22Rv1 (cell line): ENCODE measurements around the gene CIRBP.

Experiments
- H3K27ac ChIP-seq: fragments of 450-650 bp; 2 replicates; pipeline ENCODE4 v1.5.1; 2017
- CTCF ChIP-seq: fragments of 450-650 bp; IDR thresholded peaks from 2 replicates; pipeline ENCODE4 v1.5.1; 2017; ENCODE audit warnings: mild to moderate bottlenecking
- ZFX ChIP-seq: fragments of 450-650 bp; IDR thresholded peaks from 2 replicates; pipeline ENCODE4 v1.6.1; 2017; ENCODE audit warnings: antibody characterized with exemption, borderline replicate concordance

CIRBP gene

GRCh38 chr19:1264801-1265614 is 4.1 kb upstream of the CIRBP start:
- peak overlapping the region; percentile 99 for H3K27ac ChIP-seq
- TF ChIP-seq CTCF (no peak), ZFX (no peak)

- TF ChIP-seq CTCF: no peak
- no peak for TF ChIP-seq ZFX
- peak overlapping the region; percentile 99 for H3K27ac ChIP-seq
Measured at GRCh38 chr19:1265615-1266128, 3.5 kb upstream of the CIRBP start.

GRCh38 chr19:1266129-1266915 is 2.8 kb upstream of the CIRBP start:
- peak overlapping the region; percentile 99 for H3K27ac ChIP-seq
- no peak for TF ChIP-seq ZFX
- TF ChIP-seq CTCF: no peak

- no peak for TF ChIP-seq ZFX
- peak; percentile 97 for TF ChIP-seq CTCF
- H3K27ac ChIP-seq: peak overlapping the region; percentile 99
Measured at GRCh38 chr19:1266916-1267476, 2.1 kb upstream of the CIRBP start.

GRCh38 chr19:1267477-1268225 is 1.5 kb upstream of the CIRBP start:
- TF ChIP-seq CTCF (no peak), ZFX (no peak)
- H3K27ac ChIP-seq: peak overlapping the region; percentile 99

GRCh38 chr19:1268226-1269064 is 687 bp upstream of the CIRBP start:
- TF ChIP-seq ZFX: no peak
- no peak for TF ChIP-seq CTCF
- peak overlapping the region; percentile 99 for H3K27ac ChIP-seq
